Stimulated activated CD8-positive, alpha-beta memory T cell treated with anti-CD3 and anti-CD28 coated beads, Interleukin-4, amount 100 ng/mL, for 24 hours (primary cell): Measurements from ENCODE around the gene RRAGC.
"Not testable (repeated sequence)": the region's sequence is repeated elsewhere in the genome, so short reads cannot be mapped to it uniquely, and the experiment has no call there.

Experiments used
- DNase-seq: peaks from one replicate; pipeline ENCODE4 v3.0.0-alpha.2; 2020; ENCODE audit warnings: low read depth

Gene RRAGC

GRCh38 chr1:38852780-38853179 lies 6.8 kb downstream of the RRAGC start:
- no peak for DNase-seq

GRCh38 chr1:38848071-38848470 lies 11.5 kb downstream of the RRAGC start:
- no peak for DNase-seq

- DNase-seq = no peak
Measured at GRCh38 chr1:38846210-38846609, 13.4 kb downstream of the RRAGC start.

- not testable (repeated sequence) for DNase-seq
Measured at GRCh38 chr1:38845088-38845487, 14.5 kb downstream of the RRAGC start.

- no peak for DNase-seq
Measured at GRCh38 chr1:38840281-38840680, 19.3 kb downstream of the RRAGC start.

- no peak for DNase-seq
Measured at GRCh38 chr1:38839363-38839762, 20.2 kb downstream of the RRAGC start.

GRCh38 chr1:38836316-38836715 lies 23.3 kb downstream of the RRAGC start:
- not testable (repeated sequence) for DNase-seq

GRCh38 chr1:38834937-38835827 lies 24.4 kb downstream of the RRAGC start:
- DNase-seq = no peak

GRCh38 chr1:38834221-38834782 lies 25.3 kb downstream of the RRAGC start:
- no peak for DNase-seq

- no peak for DNase-seq
Measured at GRCh38 chr1:38833146-38833545, 26.4 kb downstream of the RRAGC start.

GRCh38 chr1:38832370-38832734 lies 27.2 kb downstream of the RRAGC start:
- DNase-seq = no peak

GRCh38 chr1:38831731-38832369 lies 27.7 kb downstream of the RRAGC start:
- no peak for DNase-seq

- DNase-seq = no peak
Measured at GRCh38 chr1:38829368-38829767, 30.2 kb downstream of the RRAGC start.

- DNase-seq = no peak
Measured at GRCh38 chr1:38827318-38827717, 32.3 kb downstream of the RRAGC start.

- DNase-seq = no peak
Measured at GRCh38 chr1:38826886-38827285, 32.7 kb downstream of the RRAGC start.

GRCh38 chr1:38826262-38826661 lies 33.3 kb downstream of the RRAGC start:
- no peak for DNase-seq

- DNase-seq = no peak
Measured at GRCh38 chr1:38820860-38821259, 38.7 kb downstream of the RRAGC start.

GRCh38 chr1:38819516-38819915 lies 40.1 kb downstream of the RRAGC start:
- no peak for DNase-seq

- DNase-seq = no peak
Measured at GRCh38 chr1:38819040-38819439, 40.5 kb downstream of the RRAGC start.

GRCh38 chr1:38818175-38818976 lies 41.2 kb downstream of the RRAGC start:
- peak; percentile 42 for DNase-seq

- DNase-seq = no peak
Measured at GRCh38 chr1:38817267-38818174, 42.1 kb downstream of the RRAGC start.
